A673 (cell line): ENCODE measurements around the gene UTS2R.

Experiments
- EZH2 ChIP-seq: fragments of 200-600 bp; sonication (generic); IDR thresholded peaks from 2 replicates; pipeline ENCODE4 v1.6.1; 2017; ENCODE audit warnings: borderline replicate concordance, low read depth, mild to moderate bottlenecking, mixed read lengths, antibody characterized with exemption, low read length; ENCODE audit not compliant: poor library complexity, severe bottlenecking
- TF ChIP-seq, protein P1 (sequence below): fragments of 300-800, 200-600 bp; sonication (generic); conservative IDR thresholded peaks from 2 replicates; pipeline ENCODE4 v1.5.1; 2017; ENCODE audit warnings: low read depth, mild to moderate bottlenecking, antibody characterized with exemption, low read length, moderate library complexity, mixed read lengths

DNA sequence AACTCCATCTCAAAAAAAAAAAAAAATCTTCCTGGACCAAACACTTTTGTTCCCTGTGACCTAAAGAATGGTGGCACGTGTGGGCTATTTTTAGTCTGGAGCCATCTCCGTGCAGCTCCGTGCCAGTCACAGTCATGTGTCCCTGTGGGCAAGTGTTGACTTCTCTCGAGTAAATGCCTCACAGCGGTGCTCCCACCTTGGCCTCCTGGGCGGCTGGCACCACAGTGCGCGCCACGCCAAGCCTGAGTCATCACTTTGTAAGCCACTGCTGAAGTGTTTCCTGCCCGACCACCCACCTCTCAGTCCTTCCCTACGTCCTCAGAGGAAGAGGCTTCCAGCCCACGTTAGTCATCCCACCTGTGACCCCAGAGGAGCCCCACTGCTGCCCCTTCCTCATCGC, 35.7 kb downstream of the UTS2R start:
- TF ChIP-seq, protein P1, sequence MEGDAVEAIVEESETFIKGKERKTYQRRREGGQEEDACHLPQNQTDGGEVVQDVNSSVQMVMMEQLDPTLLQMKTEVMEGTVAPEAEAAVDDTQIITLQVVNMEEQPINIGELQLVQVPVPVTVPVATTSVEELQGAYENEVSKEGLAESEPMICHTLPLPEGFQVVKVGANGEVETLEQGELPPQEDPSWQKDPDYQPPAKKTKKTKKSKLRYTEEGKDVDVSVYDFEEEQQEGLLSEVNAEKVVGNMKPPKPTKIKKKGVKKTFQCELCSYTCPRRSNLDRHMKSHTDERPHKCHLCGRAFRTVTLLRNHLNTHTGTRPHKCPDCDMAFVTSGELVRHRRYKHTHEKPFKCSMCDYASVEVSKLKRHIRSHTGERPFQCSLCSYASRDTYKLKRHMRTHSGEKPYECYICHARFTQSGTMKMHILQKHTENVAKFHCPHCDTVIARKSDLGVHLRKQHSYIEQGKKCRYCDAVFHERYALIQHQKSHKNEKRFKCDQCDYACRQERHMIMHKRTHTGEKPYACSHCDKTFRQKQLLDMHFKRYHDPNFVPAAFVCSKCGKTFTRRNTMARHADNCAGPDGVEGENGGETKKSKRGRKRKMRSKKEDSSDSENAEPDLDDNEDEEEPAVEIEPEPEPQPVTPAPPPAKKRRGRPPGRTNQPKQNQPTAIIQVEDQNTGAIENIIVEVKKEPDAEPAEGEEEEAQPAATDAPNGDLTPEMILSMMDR: no peak
- no peak for TF ChIP-seq EZH2
